NCI-H2227 (cell line): ENCODE measurements around the gene ZFYVE21.
"Not testable (repeated sequence)": the region's sequence is repeated elsewhere in the genome, so short reads cannot be mapped to it uniquely, and the experiment has no call there.

Experiments
- DNase-seq: peaks from one replicate; lab custom pipeline; 2025; ENCODE audit not compliant: unreplicated experiment; lab: John Stamatoyannopoulos, UW

The ZFYVE21 gene

GRCh38 chr14:103758059-103758776 is 42.6 kb downstream of the ZFYVE21 start:
- DNase-seq, result no peak

- DNase-seq, result no peak
Observed at GRCh38 chr14:103762036-103762435, 46.4 kb downstream of the ZFYVE21 start.

GRCh38 chr14:103762541-103762940 is 46.9 kb downstream of the ZFYVE21 start:
- DNase-seq, result no peak

- DNase-seq, result no peak
Observed at GRCh38 chr14:103763730-103764488, 48.3 kb downstream of the ZFYVE21 start.

- DNase-seq, result no peak
Observed at GRCh38 chr14:103765526-103765925, 49.9 kb downstream of the ZFYVE21 start.

GRCh38 chr14:103767336-103767894 is 51.8 kb downstream of the ZFYVE21 start:
- no peak for DNase-seq

GRCh38 chr14:103770500-103770899 is 54.9 kb downstream of the ZFYVE21 start:
- DNase-seq, result no peak

- no peak for DNase-seq
Observed at GRCh38 chr14:103770902-103771301, 55.3 kb downstream of the ZFYVE21 start.

GRCh38 chr14:103772078-103772712 is 56.6 kb downstream of the ZFYVE21 start:
- no peak for DNase-seq

- no peak for DNase-seq
Observed at GRCh38 chr14:103773521-103773920, 57.9 kb downstream of the ZFYVE21 start.

GRCh38 chr14:103775506-103775905 is 59.9 kb downstream of the ZFYVE21 start:
- no peak for DNase-seq

GRCh38 chr14:103776319-103776718 is 60.7 kb downstream of the ZFYVE21 start:
- DNase-seq, result not testable (repeated sequence)

GRCh38 chr14:103782376-103782775 is 66.8 kb downstream of the ZFYVE21 start:
- DNase-seq, result no peak
